Gastroesophageal sphincter (tissue), 3 donors: ENCODE measurements around the gene LANCL2.

Experiments used
- CTCF ChIP-seq, 4 experiments: fragments of 200-600 bp in 2 of 4; fragments of 450-650 bp in 2 of 4; sonication (generic) in 1 of 4; IDR thresholded peaks; one replicate each; pipeline ENCODE4 v1.5.1; 2017 to 2019; ENCODE audit warnings: antibody characterized with exemption in 4 of 4, mild to moderate bottlenecking in 2 of 4, moderate library complexity in 2 of 4
- EP300 ChIP-seq: sonication (generic); formaldehyde crosslinking; IDR thresholded peaks from one replicate; pipeline ENCODE4 v1.6.1; 2017; ENCODE audit warnings: antibody characterized with exemption, mild to moderate bottlenecking
- POLR2A ChIP-seq, 2 donors: fragments of 450-650 bp; IDR thresholded peaks; one replicate each; pipeline ENCODE4 v1.6.1; 2017; ENCODE audit warnings: antibody characterized with exemption in 2 of 2, mild to moderate bottlenecking in 2 of 2, moderate library complexity in 1 of 2
- POLR2AphosphoS5 ChIP-seq: sonication (generic); formaldehyde crosslinking; IDR thresholded peaks from one replicate; pipeline ENCODE4 v1.6.1; 2017; ENCODE audit warnings: antibody characterized with exemption

GRCh38 chr7:55437375-55437774 is 72.2 kb downstream of the LANCL2 start:
- no peak for TF ChIP-seq CTCF (IDR thresholded peaks at IDR 0.05)
- no peak for TF ChIP-seq POLR2A (IDR thresholded peaks at IDR 0.05)
- TF ChIP-seq POLR2AphosphoS5: no peak
- TF ChIP-seq EP300: no peak
